Thyroid gland (tissue), 4 donors: ENCODE results near the gene GALNT1. TPM values are rescaled to one million over a fixed set of nuclear protein-coding genes. Genes with fewer than 3 reads are reported as not detected.

Experiments
- DNase-seq, 2 donors: peaks; one replicate each; pipeline ENCODE4 v3.0.0-alpha.2; 2019
- H3K27ac ChIP-seq, 3 donors: fragments of 200-600 bp; sonication (generic); 1 replicate in 2 of 3; 2 replicates in 1 of 3; pipeline ENCODE4 v1.5.1; 2016 to 2019; ENCODE audit warnings: mild to moderate bottlenecking in 1 of 3, moderate library complexity in 1 of 3
- H3K27me3 ChIP-seq: fragments of 200-600 bp; sonication (generic); one replicate; pipeline ENCODE4 v1.5.1; 2019
- H3K36me3 ChIP-seq, 2 donors: fragments of 200-600 bp; sonication (generic); one replicate each; pipeline ENCODE4 v1.5.1; 2016 to 2019
- H3K4me1 ChIP-seq, 2 donors: fragments of 200-600 bp; sonication (generic); one replicate each; pipeline ENCODE4 v1.5.1; 2017 to 2019
- H3K4me3 ChIP-seq, 3 donors: fragments of 200-600 bp; sonication (generic); replicated peaks in 1 of 3; 1 replicate in 2 of 3; 2 replicates in 1 of 3; pipeline ENCODE4 v1.5.1; 2016; ENCODE audit warnings: mild to moderate bottlenecking in 1 of 3
- H3K9me3 ChIP-seq: fragments of 200-600 bp; sonication (generic); one replicate; pipeline ENCODE4 v1.5.1; 2017
- POLR2A ChIP-seq, 2 donors: fragments of 450-650 bp; IDR thresholded peaks; one replicate each; pipeline ENCODE4 v1.6.1; 2017; ENCODE audit warnings: antibody characterized with exemption in 2 of 2, mild to moderate bottlenecking in 2 of 2, moderate library complexity in 1 of 2
- WGBS, 2 donors: methylation state at CpG; one replicate each; pipeline ENCODE4 v1.1.5; 2017; 5-methylcytosine and 5-hydroxymethylcytosine counted together
- intact Hi-C: fragments of 100-400 bp; cut with DNase I; formaldehyde crosslinking; loops from one replicate; pipeline ENCODE4 v1.15.1; 2023
- total RNA-seq, 4 donors: library from RNA; depleted of rRNA; stranded (reverse); fragments of >200 nt; gene quantifications; one replicate each; pipeline ENCODE4 v1.2.3, GENCODE V29; 2016
- TF ChIP-seq, protein P1 (sequence below), 6 experiments: fragments of 200-600 bp in 3 of 6; fragments of 450-650 bp in 3 of 6; sonication (generic) in 3 of 6; IDR thresholded peaks; one replicate each; pipeline ENCODE4 v1.5.1; 2016 to 2019; ENCODE audit warnings: antibody characterized with exemption in 6 of 6, mild to moderate bottlenecking in 2 of 6, inconsistent platforms in 1 of 6, moderate library complexity in 1 of 6

Gene GALNT1
- total RNA-seq, 4 donors from 2014 or later = 38.7 to 191 (median 46.3) TPM

DNA sequence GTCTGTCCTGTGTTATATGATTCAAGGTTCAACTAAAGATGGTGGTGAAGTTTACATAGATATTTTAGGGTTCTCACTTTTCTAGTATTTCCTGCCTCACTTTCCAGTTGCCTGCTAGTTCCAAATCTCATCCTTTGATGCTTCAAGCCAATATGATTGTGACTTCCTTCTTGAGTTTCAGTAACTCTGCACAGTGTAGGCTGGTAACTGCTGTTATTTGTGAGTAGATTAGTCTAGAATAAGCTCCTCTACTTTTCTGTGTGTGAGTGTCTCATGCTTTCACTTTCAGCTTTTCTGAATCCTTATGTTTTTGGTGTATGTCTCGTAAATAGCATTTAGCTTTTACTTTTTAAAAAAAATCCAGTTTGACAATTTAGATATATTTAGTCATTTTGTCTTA lies 42.6 kb downstream of the GALNT1 start:
- H3K4me1 ChIP-seq = peaks cover 0 to 4% of the 10 kb centered on the region in 2 donors
- H3K9me3 ChIP-seq = no peaks in the 10 kb centered on the region
- H3K27ac ChIP-seq = no peak overlapping the region
- H3K4me3 ChIP-seq = no peak overlapping the region
- no peak for DNase-seq
- WGBS, 2 donors = 96 to 98% methylated on average over 1 of the region's 1 CpG
- no peaks in the 10 kb centered on the region for H3K27me3 ChIP-seq
- TF ChIP-seq, protein P1, sequence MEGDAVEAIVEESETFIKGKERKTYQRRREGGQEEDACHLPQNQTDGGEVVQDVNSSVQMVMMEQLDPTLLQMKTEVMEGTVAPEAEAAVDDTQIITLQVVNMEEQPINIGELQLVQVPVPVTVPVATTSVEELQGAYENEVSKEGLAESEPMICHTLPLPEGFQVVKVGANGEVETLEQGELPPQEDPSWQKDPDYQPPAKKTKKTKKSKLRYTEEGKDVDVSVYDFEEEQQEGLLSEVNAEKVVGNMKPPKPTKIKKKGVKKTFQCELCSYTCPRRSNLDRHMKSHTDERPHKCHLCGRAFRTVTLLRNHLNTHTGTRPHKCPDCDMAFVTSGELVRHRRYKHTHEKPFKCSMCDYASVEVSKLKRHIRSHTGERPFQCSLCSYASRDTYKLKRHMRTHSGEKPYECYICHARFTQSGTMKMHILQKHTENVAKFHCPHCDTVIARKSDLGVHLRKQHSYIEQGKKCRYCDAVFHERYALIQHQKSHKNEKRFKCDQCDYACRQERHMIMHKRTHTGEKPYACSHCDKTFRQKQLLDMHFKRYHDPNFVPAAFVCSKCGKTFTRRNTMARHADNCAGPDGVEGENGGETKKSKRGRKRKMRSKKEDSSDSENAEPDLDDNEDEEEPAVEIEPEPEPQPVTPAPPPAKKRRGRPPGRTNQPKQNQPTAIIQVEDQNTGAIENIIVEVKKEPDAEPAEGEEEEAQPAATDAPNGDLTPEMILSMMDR (IDR thresholded peaks at IDR 0.05) = no peak
- TF ChIP-seq POLR2A (IDR thresholded peaks at IDR 0.05) = no peak
- intact Hi-C loops = no loop called here
- H3K36me3 ChIP-seq = no peaks in the 10 kb centered on the region

DNA sequence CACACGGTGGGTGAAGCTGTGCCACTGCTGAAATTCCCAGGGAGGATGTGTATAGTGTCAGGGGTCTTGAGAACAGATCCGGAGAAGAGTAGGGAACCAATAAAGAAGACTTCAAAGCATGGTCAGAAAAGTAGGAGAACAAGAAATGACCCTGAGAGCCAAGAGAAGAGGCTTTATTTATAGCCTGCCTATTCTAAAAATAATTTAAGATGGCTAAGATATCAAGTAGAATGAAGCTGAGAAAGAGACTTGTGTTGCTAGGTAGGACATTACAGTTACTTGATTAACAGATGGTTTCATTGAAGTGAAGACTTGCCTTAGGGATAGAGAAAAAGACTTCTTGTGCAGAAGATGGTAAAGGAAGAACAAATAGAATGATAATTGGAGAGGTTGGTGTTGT lies 43.7 kb downstream of the GALNT1 start:
- H3K4me1 ChIP-seq = peaks cover 0 to 4% of the 10 kb centered on the region in 2 donors
- H3K27me3 ChIP-seq = no peaks in the 10 kb centered on the region
- 93 to 94% methylated on average over 2 of the region's 2 CpGs for WGBS, 2 donors
- no peak overlapping the region for H3K27ac ChIP-seq
- no peak for TF ChIP-seq POLR2A (IDR thresholded peaks at IDR 0.05)
- TF ChIP-seq, protein P1 (IDR thresholded peaks at IDR 0.05) = no peak
- H3K9me3 ChIP-seq = no peaks in the 10 kb centered on the region
- H3K36me3 ChIP-seq = no peaks in the 10 kb centered on the region
- no peak overlapping the region for H3K4me3 ChIP-seq
- intact Hi-C loops = no loop called here
- DNase-seq = no peak

DNA sequence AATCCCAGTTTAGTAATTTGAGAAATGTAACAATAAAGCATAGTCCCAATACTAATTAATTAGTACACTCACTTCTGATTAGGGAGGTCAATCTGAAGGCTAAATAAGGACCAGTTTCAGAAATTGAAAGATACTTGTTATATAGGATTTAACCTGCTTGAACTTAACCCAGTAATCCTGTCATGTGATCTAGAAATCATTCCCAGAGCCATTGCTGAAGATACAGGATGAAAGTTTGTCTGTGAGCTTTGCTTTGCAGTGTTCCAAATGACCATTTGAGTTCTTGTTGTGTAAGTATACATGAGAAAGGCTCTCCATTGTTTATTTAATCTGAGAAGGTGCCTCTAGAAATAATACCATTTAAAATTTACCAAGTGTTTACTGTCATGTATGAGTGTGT lies 52.2 kb downstream of the GALNT1 start:
- Histone ChIP-seq H3K4me1 (no peaks in the 10 kb centered on the region), H3K36me3 (no peaks in the 10 kb centered on the region), H3K27ac (no peak overlapping the region), H3K27me3 (no peaks in the 10 kb centered on the region), H3K4me3 (no peak overlapping the region), H3K9me3 (no peaks in the 10 kb centered on the region)
- no peak for DNase-seq
- intact Hi-C loops = no loop called here
- TF ChIP-seq POLR2A (IDR thresholded peaks at IDR 0.05) = no peak
- TF ChIP-seq, protein P1 (IDR thresholded peaks at IDR 0.05) = no peak

DNA sequence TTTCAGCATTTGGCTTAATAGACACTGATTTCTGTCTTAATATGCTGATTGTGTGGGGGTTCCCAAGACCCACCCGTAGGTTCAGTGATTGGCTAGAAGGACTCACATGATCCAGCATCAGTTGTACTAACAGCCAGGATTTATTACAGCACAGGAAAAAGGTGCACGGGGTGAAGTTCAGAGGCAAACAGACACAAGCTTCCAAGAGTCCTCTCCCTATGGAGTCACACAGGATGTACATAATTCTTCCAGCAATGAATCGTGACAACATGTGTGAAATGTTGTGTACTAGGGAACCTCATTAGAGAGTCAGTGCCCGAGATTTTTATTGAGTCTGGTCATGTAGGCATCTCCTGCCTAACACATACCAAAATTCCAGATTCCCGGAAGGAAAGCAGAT lies 52.8 kb downstream of the GALNT1 start:
- intact Hi-C loops = no loop called here
- TF ChIP-seq POLR2A (IDR thresholded peaks at IDR 0.05) = no peak
- TF ChIP-seq, protein P1 (IDR thresholded peaks at IDR 0.05) = no peak

DNA sequence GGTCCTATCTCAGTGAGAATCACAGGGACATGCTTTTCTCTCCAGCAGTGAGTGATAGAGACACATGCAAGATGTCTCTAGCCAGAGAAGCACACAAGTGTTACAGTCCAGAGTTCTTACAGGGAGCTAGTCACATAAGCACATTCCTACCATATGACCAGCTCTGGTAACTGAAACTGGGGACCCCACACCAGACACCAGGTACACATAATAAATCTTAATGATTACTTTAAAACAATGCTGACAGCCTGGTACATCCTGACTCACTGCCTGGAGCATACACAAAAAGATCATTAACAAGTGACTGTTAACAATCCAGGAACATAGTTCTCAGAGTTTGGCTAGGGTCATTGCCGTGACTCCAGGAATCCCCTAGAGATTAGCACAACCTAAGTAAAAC lies 53.6 kb downstream of the GALNT1 start:
- DNase-seq = no peak
- Histone ChIP-seq H3K27me3 (no peaks in the 10 kb centered on the region), H3K4me1 (no peaks in the 10 kb centered on the region), H3K4me3 (no peak overlapping the region), H3K27ac (no peak overlapping the region), H3K36me3 (no peaks in the 10 kb centered on the region), H3K9me3 (no peaks in the 10 kb centered on the region)
- intact Hi-C loops = no loop called here
- WGBS, 2 donors = 76 to 83% methylated on average over 1 of the region's 1 CpG
- no peak for TF ChIP-seq POLR2A (IDR thresholded peaks at IDR 0.05)
- TF ChIP-seq, protein P1 (IDR thresholded peaks at IDR 0.05) = no peak

More for the DNA sequence above, 52.8 kb downstream of the GALNT1 start:
- no peaks in the 10 kb centered on the region for H3K9me3 ChIP-seq
- no peak overlapping the region for H3K27ac ChIP-seq
- H3K36me3 ChIP-seq = no peaks in the 10 kb centered on the region
- H3K4me1 ChIP-seq = no peaks in the 10 kb centered on the region
- no peaks in the 10 kb centered on the region for H3K27me3 ChIP-seq
- WGBS, 2 donors = 78 to 85% methylated on average over 5 of the region's 5 CpGs
- H3K4me3 ChIP-seq = no peak overlapping the region
- no peak for DNase-seq
